Stomach (tissue), 9 donors: Measurements from ENCODE around the gene MAP1S. TPM values are rescaled to one million over a fixed set of nuclear protein-coding genes. Genes with fewer than 3 reads are reported as not detected.

Experiments used
- DNase-seq, 2 donors: peaks; one replicate each; pipeline versions ENCODE4 v3.0.0 to v3.0.0-alpha.2; 2013 to 2019
- H3K27ac ChIP-seq, 5 donors: fragments of 200-600 bp in 4 of 5; sonication (generic) in 4 of 5; one replicate each; pipeline ENCODE4 v1.5.1; 2013 to 2019; ENCODE audit warnings: mild to moderate bottlenecking in 1 of 5, moderate library complexity in 1 of 5
- H3K27me3 ChIP-seq, 3 donors: fragments of 200-600 bp; sonication (generic); one replicate each; pipeline ENCODE4 v1.5.1; 2017 to 2019; ENCODE audit warnings: mixed run types in 1 of 3
- H3K36me3 ChIP-seq, 4 donors: fragments of 200-600 bp; sonication (generic); 1 replicate in 3 of 4; 2 replicates in 1 of 4; pipeline ENCODE4 v1.5.1; 2016 to 2019
- H3K4me1 ChIP-seq, 4 donors: fragments of 200-600 bp; sonication (generic); one replicate each; pipeline ENCODE4 v1.5.1; 2016 to 2019
- H3K4me3 ChIP-seq, 4 donors: fragments of 200-600 bp; sonication (generic) in 3 of 4; one replicate each; pipeline ENCODE4 v1.5.1; 2016 to 2019; ENCODE audit warnings: mild to moderate bottlenecking in 1 of 4
- H3K9me3 ChIP-seq, 4 donors: fragments of 200-600 bp; sonication (generic); one replicate each; pipeline ENCODE4 v1.5.1; 2016 to 2019
- CTCF ChIP-seq, 7 experiments: fragments of 450-650 bp in 4 of 7; fragments of 200-600 bp in 3 of 7; sonication (generic) in 3 of 7; IDR thresholded peaks; one replicate each; pipeline ENCODE4 v1.5.1; 2016 to 2019; ENCODE audit warnings: antibody characterized with exemption in 7 of 7, control low read depth in 2 of 7, mild to moderate bottlenecking in 1 of 7
- EP300 ChIP-seq: sonication (generic); formaldehyde crosslinking; IDR thresholded peaks from one replicate; pipeline ENCODE4 v1.6.1; 2017; ENCODE audit warnings: antibody characterized with exemption
- POLR2A ChIP-seq, 4 donors: fragments of 450-650 bp; IDR thresholded peaks; one replicate each; pipeline ENCODE4 v1.6.1; 2016; ENCODE audit warnings: antibody characterized with exemption in 4 of 4, control low read depth in 2 of 4, mild to moderate bottlenecking in 1 of 4, moderate library complexity in 1 of 4
- POLR2AphosphoS5 ChIP-seq, 3 donors: sonication (generic); formaldehyde crosslinking; IDR thresholded peaks; one replicate each; pipeline ENCODE4 v1.6.1; 2016; ENCODE audit warnings: antibody characterized with exemption in 3 of 3
- WGBS, 5 donors: extraction: QIAGEN DNeasy Blood & Tissue Kit in 3 of 5; methylation state at CpG; one replicate each; pipeline versions ENCODE4 v1.1.5 to v1.1.7; 2013 to 2018; 5-methylcytosine and 5-hydroxymethylcytosine counted together
- intact Hi-C: fragments of 100-400 bp; cut with DNase I; formaldehyde crosslinking; loops from one replicate; pipeline ENCODE4 v1.15.1; 2023; ENCODE audit warnings: low total_unique reads
- polyA plus RNA-seq, 3 donors: library from polyadenylated mRNA; stranded (reverse); fragments of 200-250 nt; gene quantifications; one replicate each; pipeline ENCODE4 v1.2.3, GENCODE V29; 2013
- total RNA-seq, 5 donors: library from RNA; depleted of rRNA; stranded (reverse); fragments of >200 nt; gene quantifications; one replicate each; pipeline versions ENCODE4 v1.1.0 to v1.2.3, GENCODE V29; 2014 to 2016
- donor health status: healthy with polysubstance abuse.
- donor health status: Bipolar disorder and iron deficiency.
- donor health status: healthy.

MAP1S gene
- total and polyA plus RNA-seq, 8 donors = 8.3 to 193 (median 27.8) TPM

- Histone ChIP-seq H3K27me3 (no peaks in the 10 kb centered on the region), H3K4me3 (no peak overlapping the region), H3K4me1 (peaks cover 4 to 44% (median 14%) of the 10 kb centered on the region in 4 donors), H3K36me3 (peaks cover 62 to 100% (median 95%) of the 10 kb centered on the region in 4 donors), H3K27ac (no peak overlapping the region), H3K9me3 (no peaks in the 10 kb centered on the region)
- intact Hi-C loops = no loop called here
- TF ChIP-seq POLR2AphosphoS5 (IDR thresholded peaks at IDR 0.05) (no peak), CTCF (IDR thresholded peaks at IDR 0.05) (no peak), EP300 (no peak), POLR2A (IDR thresholded peaks at IDR 0.05) (no peak)
- no peak for DNase-seq
- 81 to 93% (median 86%) methylated on average over 15 to 62 of the region's 62 CpGs for WGBS, 5 donors
Observed at GRCh38 chr19:17726964-17727773, 7.9 kb downstream of the MAP1S start.

GRCh38 chr19:17727843-17728242, 8.6 kb downstream of the MAP1S start:
- no peaks in the 10 kb centered on the region for H3K27me3 ChIP-seq
- 88 to 100% (median 90%) methylated on average over 1 to 19 of the region's 19 CpGs for WGBS, 5 donors
- intact Hi-C loops = no loop called here
- peaks cover 62 to 100% (median 100%) of the 10 kb centered on the region in 4 donors for H3K36me3 ChIP-seq
- no peak overlapping the region for H3K4me3 ChIP-seq
- no peaks in the 10 kb centered on the region for H3K9me3 ChIP-seq
- TF ChIP-seq EP300 = no peak
- TF ChIP-seq POLR2AphosphoS5 (IDR thresholded peaks at IDR 0.05) = no peak
- TF ChIP-seq CTCF (IDR thresholded peaks at IDR 0.05) = no peak
- H3K4me1 ChIP-seq = peaks cover 0 to 43% (median 8%) of the 10 kb centered on the region in 4 donors
- H3K27ac ChIP-seq = no peak overlapping the region
- no peak for DNase-seq

GRCh38 chr19:17733127-17733526, 13.8 kb downstream of the MAP1S start:
- peaks cover 0 to 27% (median 2%) of the 10 kb centered on the region in 4 donors for H3K4me1 ChIP-seq
- no peaks in the 10 kb centered on the region for H3K27me3 ChIP-seq
- 88 to 96% (median 95%) methylated on average over 7 to 22 of the region's 22 CpGs for WGBS, 5 donors
- no peaks in the 10 kb centered on the region for H3K9me3 ChIP-seq
- H3K27ac ChIP-seq = no peak overlapping the region
- no peak overlapping the region for H3K4me3 ChIP-seq
- no peak for DNase-seq
- H3K36me3 ChIP-seq = peaks cover 49 to 98% (median 93%) of the 10 kb centered on the region in 4 donors
- intact Hi-C loops = no loop called here
- no peak for TF ChIP-seq POLR2A (IDR thresholded peaks at IDR 0.05)
- no peak for TF ChIP-seq EP300
- TF ChIP-seq CTCF (IDR thresholded peaks at IDR 0.05) = no peak
- no peak for TF ChIP-seq POLR2AphosphoS5 (IDR thresholded peaks at IDR 0.05)

GRCh38 chr19:17734146-17734545, 14.9 kb downstream of the MAP1S start:
- no peaks in the 10 kb centered on the region for H3K9me3 ChIP-seq
- H3K36me3 ChIP-seq = peaks cover 42 to 94% (median 88%) of the 10 kb centered on the region in 4 donors
- peaks cover 0 to 18% (median 2%) of the 10 kb centered on the region in 4 donors for H3K4me1 ChIP-seq
- no peaks in the 10 kb centered on the region for H3K27me3 ChIP-seq
- no peak overlapping the region for H3K4me3 ChIP-seq
- TF ChIP-seq POLR2AphosphoS5 (IDR thresholded peaks at IDR 0.05) (no peak), EP300 (no peak), CTCF (IDR thresholded peaks at IDR 0.05) (no peak), POLR2A (IDR thresholded peaks at IDR 0.05) (no peak)
- 90 to 100% (median 95%) methylated on average over 10 to 16 of the region's 16 CpGs for WGBS, 5 donors
- intact Hi-C loops = no loop called here
- DNase-seq = no peak
- H3K27ac ChIP-seq = no peak overlapping the region
